Fibroblast of gingiva (primary cell): ENCODE data around the gene ZNF594.
"Not testable (repeated sequence)": the region's sequence is repeated elsewhere in the genome, so short reads cannot be mapped to it uniquely, and the experiment has no call there.

Experiments used
- DNase-seq: peaks from one replicate; pipeline ENCODE4 v3.0.0-alpha.2; 2011; ENCODE audit warnings: low read depth

The ZNF594 gene

DNA sequence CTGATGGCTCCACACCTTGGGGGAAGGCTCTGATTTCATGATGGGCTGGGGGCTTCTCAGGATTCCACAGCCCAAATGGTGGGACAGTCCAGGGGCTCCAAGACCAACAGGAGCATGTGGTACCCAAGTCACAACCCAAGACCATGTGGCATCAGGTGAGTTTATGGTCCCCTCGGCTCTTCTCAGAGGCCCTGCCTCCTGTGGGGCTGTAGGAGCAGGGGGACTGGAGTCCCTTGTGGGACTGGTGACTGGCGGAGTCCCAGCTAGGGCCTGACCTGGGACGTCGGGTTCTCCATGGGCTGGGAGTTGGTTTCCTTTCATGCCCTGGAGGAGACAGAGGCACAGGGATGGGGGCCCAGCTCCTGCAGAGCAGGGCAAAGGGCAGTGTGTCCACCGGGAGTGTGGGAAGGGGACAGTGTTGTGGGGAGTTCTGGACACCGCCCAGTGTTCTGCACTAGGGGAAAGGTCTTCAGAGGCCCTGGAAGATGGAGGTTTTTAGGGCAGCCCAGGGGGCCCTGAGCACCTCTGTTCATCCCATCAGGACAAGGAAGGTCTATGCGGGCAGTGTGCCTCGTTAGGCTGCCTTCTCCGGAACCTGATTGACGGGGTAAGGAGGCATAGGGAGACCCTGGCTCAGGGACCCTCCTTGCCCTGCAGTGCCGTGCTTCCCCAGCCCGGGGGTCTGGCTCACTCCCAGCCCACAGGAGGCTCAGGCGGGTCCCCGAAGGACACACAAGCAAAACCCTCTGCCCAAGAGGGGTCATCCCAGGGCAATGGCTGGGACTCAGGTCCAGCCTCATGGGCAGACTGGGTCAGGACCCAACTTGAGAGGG lies 54.9 kb downstream of the ZNF594 start:
- not testable (repeated sequence) for DNase-seq

DNA sequence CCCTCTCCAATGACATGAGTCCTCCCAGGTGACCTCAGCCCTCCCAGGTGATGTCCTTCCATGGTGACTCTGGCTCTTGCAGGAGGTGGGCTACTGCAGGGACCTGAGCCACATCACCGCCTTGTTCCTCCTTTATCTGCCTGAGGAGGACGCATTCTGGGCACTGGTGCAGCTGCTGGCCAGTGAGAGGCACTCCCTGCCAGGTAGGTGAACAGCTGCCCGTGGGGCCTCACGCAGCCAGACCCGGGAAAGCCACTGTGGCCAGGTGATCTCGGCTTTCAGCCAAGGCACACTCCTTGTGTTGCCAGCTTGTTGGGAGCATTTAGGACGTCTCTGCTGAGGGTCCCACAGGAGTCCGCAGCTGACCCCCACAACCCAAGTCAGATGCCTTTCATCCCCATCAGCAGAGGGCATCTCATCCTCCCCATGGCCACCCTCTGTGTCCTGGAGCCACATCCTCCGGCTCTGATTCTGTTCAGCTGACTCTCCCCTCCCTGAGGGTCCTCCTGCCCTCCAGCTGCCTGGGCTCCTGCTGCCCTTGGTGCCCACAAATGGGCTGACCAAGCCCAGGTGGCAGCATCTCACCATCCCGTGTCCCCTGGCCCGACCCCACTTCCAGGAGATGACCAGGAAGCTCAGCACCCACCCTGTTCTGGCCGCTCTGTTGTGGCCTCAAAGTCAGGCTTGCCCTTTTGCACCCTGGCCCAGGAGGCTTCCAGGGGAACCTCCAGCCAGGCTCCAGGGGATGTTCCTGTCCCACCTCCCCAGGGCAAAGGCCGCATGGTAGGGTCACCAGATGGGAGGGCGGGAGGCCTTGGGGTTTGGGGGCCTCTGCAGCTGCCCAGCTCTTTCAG lies 55.7 kb downstream of the ZNF594 start:
- DNase-seq, result no peak

DNA sequence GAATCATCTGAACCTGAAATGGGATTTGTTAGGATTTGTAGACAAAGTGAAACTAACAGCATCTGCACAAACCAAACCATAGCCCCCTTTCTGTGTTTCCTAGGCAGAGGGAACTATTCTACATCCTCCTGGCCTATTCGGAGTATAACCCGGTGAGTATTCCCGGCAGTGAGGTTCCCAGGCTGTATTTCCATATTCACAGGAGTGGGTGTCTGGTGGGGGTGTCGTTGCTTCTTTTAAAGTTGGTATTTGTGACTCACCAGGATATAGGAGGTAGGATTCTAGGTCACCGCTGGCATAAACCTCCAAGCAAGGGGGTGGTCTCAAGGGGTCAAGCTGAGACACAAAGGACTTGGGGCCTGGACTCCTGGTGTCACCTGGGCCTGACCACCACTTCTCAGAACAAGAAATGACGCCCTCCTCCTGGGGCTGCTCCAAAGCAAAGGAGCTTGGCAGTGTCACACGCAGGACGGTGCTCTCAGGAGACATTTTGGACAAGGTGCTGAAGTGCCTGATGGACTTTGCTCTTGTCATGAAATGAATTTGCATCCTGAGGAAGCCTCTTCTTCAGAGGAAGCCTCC lies 56.4 kb downstream of the ZNF594 start:
- not testable (repeated sequence) for DNase-seq

GRCh38 chr17:5134571-5134970 lies 57.1 kb downstream of the ZNF594 start:
- DNase-seq, result not testable (repeated sequence)

- DNase-seq, result not testable (repeated sequence)
Measured at GRCh38 chr17:5133961-5134360, 57.7 kb downstream of the ZNF594 start.

GRCh38 chr17:5133311-5133710 lies 58.4 kb downstream of the ZNF594 start:
- no peak for DNase-seq

GRCh38 chr17:5132503-5133225 lies 59.0 kb downstream of the ZNF594 start:
- DNase-seq, result not testable (repeated sequence)

GRCh38 chr17:5131799-5132502 lies 59.7 kb downstream of the ZNF594 start:
- not testable (repeated sequence) for DNase-seq

DNA sequence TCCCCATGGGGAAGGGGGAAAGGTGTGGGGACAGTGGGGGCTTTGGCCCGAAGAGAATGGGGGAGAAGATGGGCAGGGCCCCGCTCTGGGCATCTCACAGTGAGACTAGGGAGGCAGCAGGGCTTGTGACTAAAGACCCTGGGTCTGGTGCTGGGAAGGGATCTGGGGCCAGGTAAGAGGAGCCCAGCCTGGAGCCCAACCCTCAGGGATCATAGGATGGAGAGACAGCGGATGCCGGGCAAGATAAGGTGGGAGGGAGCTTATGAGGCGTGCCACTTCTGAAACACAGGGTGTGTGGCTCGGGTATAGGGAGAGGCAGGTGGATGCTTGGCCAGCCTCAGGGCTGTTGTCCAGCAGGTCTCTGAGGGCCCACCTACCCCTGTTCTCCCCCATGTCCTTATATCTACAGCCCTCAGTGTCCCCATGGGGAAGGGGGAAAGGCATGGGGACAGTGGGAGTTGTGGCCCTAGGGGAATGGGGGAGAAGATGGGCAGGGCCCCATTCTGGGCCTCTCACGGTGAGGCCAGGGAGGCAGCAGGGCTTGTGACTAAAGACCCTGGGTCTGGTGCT lies 60.4 kb downstream of the ZNF594 start:
- DNase-seq, result no peak

GRCh38 chr17:5130687-5131086 lies 61.0 kb downstream of the ZNF594 start:
- not testable (repeated sequence) for DNase-seq

GRCh38 chr17:5130261-5130660 lies 61.4 kb downstream of the ZNF594 start:
- DNase-seq, result not testable (repeated sequence)

DNA sequence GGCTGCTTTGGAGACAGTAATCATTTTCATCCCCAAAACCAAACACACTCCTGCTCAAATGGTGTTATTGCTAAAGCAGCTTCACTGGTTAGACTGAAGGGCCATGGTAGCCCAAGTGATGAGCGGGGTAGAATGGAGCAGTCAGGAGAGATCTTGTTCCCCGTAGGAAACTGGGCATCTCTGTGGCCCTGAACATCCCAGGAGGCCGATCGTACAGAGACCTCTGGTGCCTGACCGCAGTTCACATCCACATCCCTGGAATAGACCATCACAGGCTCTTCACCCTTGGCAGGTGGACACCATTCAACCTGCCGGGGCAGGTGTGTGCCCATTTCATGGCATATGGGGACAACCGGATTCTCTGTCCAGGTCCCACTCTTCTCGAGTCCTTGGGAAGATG lies 61.9 kb downstream of the ZNF594 start:
- DNase-seq, result not testable (repeated sequence)
